H1 (cell line): ENCODE results near the gene RAI2. TPM values are rescaled to one million over a fixed set of nuclear protein-coding genes. Genes with fewer than 3 reads are reported as not detected.

Experiments
- CTCF ChIA-PET: fragments of 300-600 bp; sonication (Branson Sonifier 250); formaldehyde crosslinking; loops from one replicate; lab custom pipeline; 2021; ENCODE audit not compliant: partially characterized antibody; lab: Charles Lee
- POLR2A ChIA-PET: fragments of 300-600 bp; sonication (Branson Sonifier 250); formaldehyde crosslinking; loops from one replicate; lab custom pipeline; 2021; ENCODE audit warnings: inconsistent platforms; ENCODE audit not compliant: partially characterized antibody; lab: Charles Lee
- DNase-seq, 2 experiments: peaks; one replicate each; pipeline versions ENCODE4 v3.0.0 to v3.0.0-alpha.2; 2010 to 2022; ENCODE audit warnings: low spot score in 2 of 2, low read depth in 1 of 2, mixed read lengths in 1 of 2
- FAIRE-seq: peaks from 2 replicates; lab custom pipeline; 2011; peaks lifted over from hg19 to GRCh38; lab: Jason Lieb, UNC
- H2AFZ ChIP-seq: 2 replicates; pipeline ENCODE4 v1.8.1; 2012; ENCODE audit warnings: low read length, inconsistent platforms
- H2AK5ac ChIP-seq: 2 replicates; pipeline ENCODE4 v1.6.1; 2013; ENCODE audit warnings: low read depth, low read length
- H2BK120ac ChIP-seq: replicated peaks from 2 replicates; pipeline ENCODE3; 2013; ENCODE audit warnings: low read depth, low read length, inconsistent platforms
- H2BK12ac ChIP-seq: 2 replicates; pipeline ENCODE4 v1.6.1; 2013; ENCODE audit warnings: low read depth, low read length
- H2BK15ac ChIP-seq: 2 replicates; pipeline ENCODE4 v1.6.1; 2013; ENCODE audit warnings: low read length
- H2BK20ac ChIP-seq: 2 replicates; pipeline ENCODE4 v1.6.1; 2013; ENCODE audit warnings: low read length
- H2BK5ac ChIP-seq: 2 replicates; pipeline ENCODE4 v1.6.1; 2013; ENCODE audit warnings: low read depth, low read length
- H3K14ac ChIP-seq: 2 replicates; pipeline ENCODE4 v1.6.1; 2013; ENCODE audit warnings: inconsistent platforms; ENCODE audit not compliant: insufficient read length
- H3K18ac ChIP-seq: 2 replicates; pipeline ENCODE4 v1.6.1; 2013; ENCODE audit warnings: low read length; ENCODE audit errors: extremely low read depth
- H3K23ac ChIP-seq: 2 replicates; pipeline ENCODE4 v1.6.1; 2013; ENCODE audit warnings: inconsistent platforms; ENCODE audit not compliant: insufficient read length
- H3K23me2 ChIP-seq: 2 replicates; pipeline ENCODE4 v1.6.1; 2013; ENCODE audit warnings: low read depth, low read length
- H3K27ac ChIP-seq: 2 replicates; pipeline ENCODE4 v1.6.1; 2011; ENCODE audit warnings: low read depth, low read length, inconsistent platforms
- H3K27me3 ChIP-seq, 4 experiments: replicated peaks in 1 of 4; 1 replicate in 1 of 4; 2 replicates in 3 of 4; pipeline versions ENCODE4 v1.6.1 to v1.8.1; 2011 to 2013; ENCODE audit warnings: low read length in 3 of 4, mild to moderate bottlenecking in 3 of 4, inconsistent platforms in 2 of 4, mixed read lengths in 2 of 4, moderate library complexity in 1 of 4; ENCODE audit not compliant: control insufficient read depth in 3 of 4, insufficient read depth in 3 of 4; ENCODE audit errors: extremely low read depth in 1 of 4
- H3K36me3 ChIP-seq, 4 experiments: 2 replicates each; pipeline versions ENCODE4 v1.6.1 to v1.8.1; 2011 to 2013; ENCODE audit warnings: mild to moderate bottlenecking in 4 of 4, low read length in 3 of 4, moderate library complexity in 2 of 4, control low read depth in 1 of 4, inconsistent platforms in 1 of 4; ENCODE audit not compliant: insufficient read depth in 4 of 4, control insufficient read depth in 2 of 4
- H3K4ac ChIP-seq: replicated peaks from 2 replicates; pipeline ENCODE3; 2013; ENCODE audit warnings: low read length, low read depth, mixed read lengths, inconsistent platforms; ENCODE audit not compliant: insufficient read length
- H3K4me1 ChIP-seq, 4 experiments: replicated peaks in 1 of 4; 1 replicate in 1 of 4; 2 replicates in 3 of 4; pipeline versions ENCODE4 v1.6.1 to v1.8.1; 2011 to 2013; ENCODE audit warnings: low read length in 3 of 4, inconsistent platforms in 2 of 4, mixed read lengths in 1 of 4; ENCODE audit not compliant: insufficient read depth in 4 of 4, control insufficient read depth in 3 of 4
- H3K4me2 ChIP-seq, 2 experiments: 2 replicates each; pipeline versions ENCODE4 v1.6.1 to v1.8.1; 2011 to 2013; ENCODE audit warnings: low read depth in 2 of 2, low read length in 2 of 2, control low read depth in 1 of 2, inconsistent platforms in 1 of 2, mild to moderate bottlenecking in 1 of 2; ENCODE audit not compliant: insufficient read depth in 1 of 2
- H3K4me3 ChIP-seq, 4 experiments: fragments of 200-600, 300-600 bp in 1 of 4; sonication (generic), shearing (Covaris generic), sonication (Bioruptor Twin) in 1 of 4; 2 replicates each; pipeline versions ENCODE4 v1.5.1 to v1.8.1; 2011 to 2016; ENCODE audit warnings: low read length in 4 of 4, low read depth in 3 of 4, control low read depth in 2 of 4, inconsistent platforms in 2 of 4, mild to moderate bottlenecking in 2 of 4, mixed read lengths in 1 of 4, moderate library complexity in 1 of 4; ENCODE audit not compliant: insufficient read depth in 2 of 4; ENCODE audit errors: extremely low read depth in 1 of 4
- H3K56ac ChIP-seq: replicated peaks from 2 replicates; pipeline ENCODE3; 2013; ENCODE audit warnings: low read depth, mild to moderate bottlenecking, mixed read lengths, low read length, inconsistent platforms; ENCODE audit not compliant: insufficient read length
- H3K79me1 ChIP-seq: 2 replicates; pipeline ENCODE4 v1.6.1; 2013; ENCODE audit warnings: low read depth, low read length, control low read depth
- H3K79me2 ChIP-seq, 2 experiments: 2 replicates each; pipeline versions ENCODE4 v1.6.1 to v1.8.1; 2012 to 2013; ENCODE audit warnings: low read length in 2 of 2, mild to moderate bottlenecking in 2 of 2, inconsistent platforms in 1 of 2; ENCODE audit not compliant: insufficient read depth in 2 of 2, control insufficient read depth in 1 of 2
- H3K9ac ChIP-seq, 4 experiments: replicated peaks in 1 of 4; 1 replicate in 1 of 4; 2 replicates in 3 of 4; pipeline versions ENCODE4 v1.6.1 to v1.8.1; 2011 to 2013; ENCODE audit warnings: low read depth in 3 of 4, low read length in 3 of 4, control low read depth in 2 of 4, mild to moderate bottlenecking in 2 of 4, moderate library complexity in 2 of 4, inconsistent platforms in 1 of 4; ENCODE audit errors: extremely low read depth in 1 of 4
- H3K9me3 ChIP-seq, 2 experiments: 2 replicates each; pipeline versions ENCODE4 v1.6.1 to v1.8.1; 2012 to 2013; ENCODE audit warnings: mild to moderate bottlenecking in 2 of 2, moderate library complexity in 2 of 2, control low read depth in 1 of 2, inconsistent platforms in 1 of 2, low read depth in 1 of 2, low read length in 1 of 2, mixed read lengths in 1 of 2; ENCODE audit not compliant: insufficient read depth in 2 of 2
- H4K20me1 ChIP-seq, 2 experiments: replicated peaks in 1 of 2; 2 replicates each; pipeline versions ENCODE3 to v1.8.1; 2011 to 2013; ENCODE audit warnings: inconsistent platforms in 2 of 2, low read length in 2 of 2, mild to moderate bottlenecking in 1 of 2; ENCODE audit not compliant: insufficient read depth in 2 of 2, control insufficient read depth in 1 of 2
- H4K5ac ChIP-seq: 2 replicates; pipeline ENCODE4 v1.6.1; 2013; ENCODE audit warnings: low read length, low read depth, mixed read lengths, inconsistent platforms; ENCODE audit not compliant: insufficient read length
- H4K8ac ChIP-seq: 2 replicates; pipeline ENCODE4 v1.8.0; 2013; ENCODE audit warnings: mild to moderate bottlenecking, moderate library complexity, low read length, inconsistent platforms; ENCODE audit not compliant: insufficient read depth; ENCODE audit errors: extremely low read depth
- H4K91ac ChIP-seq: replicated peaks from 2 replicates; pipeline ENCODE3; 2013; ENCODE audit warnings: low read length, mixed read lengths, inconsistent platforms; ENCODE audit not compliant: insufficient read length
- CHD2 ChIP-seq: IDR thresholded peaks from 2 replicates; pipeline ENCODE4 v1.6.1; 2012; ENCODE audit warnings: low read length, improper control_type of control experiment
- CREB1 ChIP-seq: IDR thresholded peaks from 2 replicates; pipeline ENCODE4 v1.6.1; 2012; ENCODE audit warnings: inconsistent platforms
- CTBP2 ChIP-seq: IDR thresholded peaks from 2 replicates; pipeline ENCODE4 v1.7.0; 2011; ENCODE audit warnings: borderline replicate concordance, mild to moderate bottlenecking, moderate library complexity, mixed read lengths, low read length; ENCODE audit not compliant: insufficient read depth, insufficient read length
- POU5F1 ChIP-seq: IDR thresholded peaks from 2 replicates; pipeline ENCODE4 v1.6.1; 2011; ENCODE audit warnings: low read depth, mild to moderate bottlenecking, low read length, moderate library complexity
- RAD21 ChIP-seq, 2 experiments: IDR thresholded peaks in 1 of 2; conservative IDR thresholded peaks in 1 of 2; 2 replicates each; pipeline ENCODE4 v1.6.1; 2011; ENCODE audit warnings: low read depth in 2 of 2, low read length in 2 of 2, improper control_type of control experiment in 1 of 2, inconsistent platforms in 1 of 2, mild to moderate bottlenecking in 1 of 2, moderate library complexity in 1 of 2
- SP2 ChIP-seq: IDR thresholded peaks from 2 replicates; pipeline ENCODE4 v1.6.1; 2012; ENCODE audit warnings: mild to moderate bottlenecking, low read length, inconsistent platforms
- TCF12 ChIP-seq: IDR thresholded peaks from 2 replicates; pipeline ENCODE4 v1.6.1; 2011; ENCODE audit warnings: low read depth, mild to moderate bottlenecking, low read length
- WGBS, 2 experiments: shearing (Covaris generic) in 1 of 2; methylation state at CpG; one replicate each; pipeline versions ENCODE4 v1.1.6 to v1.1.7; 2013 to 2015; ENCODE audit warnings: low lambda C conversion rate in 2 of 2, mixed read lengths in 2 of 2, inconsistent platforms in 1 of 2, low coverage in 1 of 2, missing lambda C conversion rate in 1 of 2; ENCODE audit not compliant: insufficient replicate concordance in 2 of 2, insufficient coverage in 1 of 2, insufficient read length in 1 of 2; ENCODE audit errors: extremely low coverage in 1 of 2, missing lambda C conversion rate in 1 of 2; 5-methylcytosine and 5-hydroxymethylcytosine counted together
- polyA plus RNA-seq, 7 experiments: library from polyadenylated mRNA; depleted of rRNA in 3 of 7; stranded (reverse) in 5 of 7; unstranded in 2 of 7; fragments of >200 nt in 5 of 7; fragments of 200-250 nt in 2 of 7; gene quantifications; 1 replicate in 5 of 7; 2 replicates in 1 of 7; 4 replicates in 1 of 7; pipeline versions ENCODE4 v1.2.1 to v1.2.3, GENCODE V29; 2011 to 2013; ENCODE audit warnings: missing spikeins in 2 of 7, mixed read lengths in 2 of 7
- total RNA-seq: library from RNA; stranded (reverse); fragmentation: NEBNext Ultra II Directional; extraction: Animal tissue kit (Norgen Biotek cat#: 25700); gene quantifications from 2 replicates; pipeline ENCODE4 v1.2.1, GENCODE V29; 2021
- TF ChIP-seq, protein P1 (sequence below): IDR thresholded peaks from 2 replicates; pipeline ENCODE4 v1.6.1; 2012; ENCODE audit warnings: inconsistent platforms

Gene RAI2
- total and polyA plus RNA-seq, 2 of the 8 experiments (the other 6 are each of a cell fraction or from before 2014, with no cell fraction given) = 0.60 to 2.0 TPM

DNA sequence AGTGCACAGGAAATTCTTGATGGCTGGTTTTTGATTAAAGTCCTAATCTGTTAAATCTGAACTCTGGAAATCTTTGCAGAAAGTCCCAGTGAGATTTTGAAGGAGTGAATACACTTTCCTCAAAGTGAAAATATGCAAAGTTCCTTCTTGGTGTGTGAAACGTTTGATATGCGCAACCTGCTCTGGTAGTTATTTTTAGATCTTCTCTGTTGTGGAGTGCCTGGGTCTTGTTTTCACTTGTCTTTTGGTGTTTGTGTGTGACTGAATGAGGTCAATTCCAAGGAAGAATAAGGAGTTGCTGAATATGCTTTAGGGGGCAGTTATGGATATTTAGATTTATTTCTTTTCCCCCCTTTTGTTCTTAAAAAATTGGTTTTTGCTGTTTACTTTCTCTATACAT, 82.1 kb downstream of the RAI2 start:
- no peak overlapping the region for H4K8ac ChIP-seq
- no peak overlapping the region for H2BK5ac ChIP-seq
- H3K23me2 ChIP-seq = no peaks in the 10 kb centered on the region
- H2BK20ac ChIP-seq = no peak overlapping the region
- H3K9ac ChIP-seq = no peak overlapping the region
- no peak overlapping the region for H3K18ac ChIP-seq
- H3K27ac ChIP-seq = no peak overlapping the region
- H3K4ac ChIP-seq = no peak overlapping the region
- no peak overlapping the region for H3K23ac ChIP-seq
- no peak overlapping the region for H2BK15ac ChIP-seq
- H2AFZ ChIP-seq = no peak overlapping the region
- no peak overlapping the region for H4K5ac ChIP-seq
- H2AK5ac ChIP-seq = no peak overlapping the region
- H3K56ac ChIP-seq = no peak overlapping the region
- 94% methylated on average over 2 of the region's 2 CpGs; no CpG with 5 or more reads in 1 of the 2 experiments for WGBS, 2 experiments
- POLR2A ChIA-PET = no interaction called here
- no peaks in the 10 kb centered on the region for H4K20me1 ChIP-seq
- FAIRE-seq = no peak
- no peaks in the 10 kb centered on the region for H3K27me3 ChIP-seq
- H3K4me1 ChIP-seq = no peaks in the 10 kb centered on the region
- CTCF ChIA-PET = interaction anchor here (1.0 kb wide), 1 partner anchor 28 kb away, joined by 4 read pairs; no protein-coding TSS in a partner anchor
- H3K79me2 ChIP-seq = no peaks in the 10 kb centered on the region
- H3K36me3 ChIP-seq = no peaks in the 10 kb centered on the region
- DNase-seq = no peak
- H3K4me2 ChIP-seq = no peak overlapping the region
- H3K9me3 ChIP-seq = no peaks in the 10 kb centered on the region
- no peaks in the 10 kb centered on the region for H3K79me1 ChIP-seq
- no peak overlapping the region for H3K4me3 ChIP-seq
- no peak overlapping the region for H4K91ac ChIP-seq
- H2BK12ac ChIP-seq = no peak overlapping the region
- H2BK120ac ChIP-seq = no peak overlapping the region
- H3K14ac ChIP-seq = no peak overlapping the region
- TF ChIP-seq RAD21 (IDR thresholded peaks at IDR 0.05 in 1 of 2, conservative IDR thresholded peaks at IDR 0.05 in 1 of 2; ENCODE audit: low read depth in 2 of 2, low read length in 2 of 2) (no peak), CHD2 (no peak), SP2 (no peak), POU5F1 (no peak), TCF12 (no peak), CREB1 (no peak), CTBP2 (no peak)
- TF ChIP-seq, protein P1, sequence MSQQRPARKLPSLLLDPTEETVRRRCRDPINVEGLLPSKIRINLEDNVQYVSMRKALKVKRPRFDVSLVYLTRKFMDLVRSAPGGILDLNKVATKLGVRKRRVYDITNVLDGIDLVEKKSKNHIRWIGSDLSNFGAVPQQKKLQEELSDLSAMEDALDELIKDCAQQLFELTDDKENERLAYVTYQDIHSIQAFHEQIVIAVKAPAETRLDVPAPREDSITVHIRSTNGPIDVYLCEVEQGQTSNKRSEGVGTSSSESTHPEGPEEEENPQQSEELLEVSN = no peak
